HEK293 (cell line): ENCODE data around the gene NR4A3.

Experiments
- CTCF ChIA-PET: fragments of 350-600 bp; formaldehyde crosslinking; extraction: SDS; loops from one replicate; lab custom pipeline; 2021; ENCODE audit warnings: antibody characterized with exemption; lab: Yijun Ruan, JAX
- POLR2A ChIA-PET: fragments of 300-600 bp; formaldehyde crosslinking; extraction: SDS; loops from one replicate; lab custom pipeline; 2020; ENCODE audit warnings: antibody characterized with exemption, inconsistent platforms; lab: Yijun Ruan, JAX
- H3K27ac ChIP-seq: fragments of 200-500 bp; sonication (Bioruptor generic); 2 replicates; pipeline ENCODE4 v1.5.1; 2014; ENCODE audit warnings: low read depth, low read length, control low read depth, inconsistent platforms; ENCODE audit errors: extremely low read depth
- H3K36me3 ChIP-seq, 2 experiments: fragments of 200-500 bp in 1 of 2; sonication (Bioruptor generic) in 1 of 2; 1 replicate in 1 of 2; 2 replicates in 1 of 2; pipeline ENCODE4 v1.5.1; 2014 to 2017; ENCODE audit warnings: inconsistent platforms in 2 of 2, low read length in 2 of 2; ENCODE audit not compliant: control insufficient read depth in 2 of 2, insufficient read depth in 1 of 2
- H3K4me1 ChIP-seq: fragments of 200-500 bp; sonication (Bioruptor generic); 2 replicates; pipeline ENCODE4 v1.5.1; 2014; ENCODE audit warnings: mild to moderate bottlenecking, low read length, inconsistent platforms; ENCODE audit not compliant: control insufficient read depth, insufficient read depth
- H3K4me3 ChIP-seq: 2 replicates; pipeline ENCODE4 v1.5.1; 2011; ENCODE audit warnings: low read depth, mild to moderate bottlenecking, control low read depth, low read length, moderate library complexity
- H3K9me3 ChIP-seq: fragments of 200-500 bp; sonication (Bioruptor generic); 2 replicates; pipeline ENCODE4 v1.5.1; 2014; ENCODE audit warnings: low read depth, low read length, inconsistent platforms; ENCODE audit not compliant: control insufficient read depth, insufficient read depth
- BCL11A ChIP-seq: fragments of 450-650 bp; formaldehyde crosslinking; IDR thresholded peaks from 2 replicates; pipeline ENCODE4 v1.5.1; 2016; ENCODE audit warnings: low read depth, missing biosample characterization, missing genetic modification characterization
- FEZF1 ChIP-seq: fragments of 450-650 bp; formaldehyde crosslinking; IDR thresholded peaks from 2 replicates; pipeline ENCODE4 v1.5.1; 2016; ENCODE audit warnings: missing biosample characterization, missing genetic modification characterization
- GFI1B ChIP-seq: fragments of 450-650 bp; formaldehyde crosslinking; IDR thresholded peaks from 2 replicates; pipeline ENCODE4 v1.5.1; 2016; ENCODE audit warnings: missing biosample characterization, missing genetic modification characterization
- GLI2 ChIP-seq: fragments of 450-650 bp; formaldehyde crosslinking; IDR thresholded peaks from 2 replicates; pipeline ENCODE4; 2017; ENCODE audit warnings: missing biosample characterization, missing genetic modification characterization, low read depth, borderline replicate concordance
- KLF8 ChIP-seq: fragments of 450-650 bp; formaldehyde crosslinking; IDR thresholded peaks from 2 replicates; pipeline ENCODE4 v1.5.1; 2016; ENCODE audit warnings: missing biosample characterization, missing genetic modification characterization
- SCRT1 ChIP-seq: fragments of 450-650 bp; formaldehyde crosslinking; IDR thresholded peaks from 2 replicates; pipeline ENCODE4 v1.5.1; 2016; ENCODE audit warnings: missing biosample characterization, missing genetic modification characterization, borderline replicate concordance
- SCRT2 ChIP-seq: fragments of 450-650 bp; formaldehyde crosslinking; IDR thresholded peaks from 2 replicates; pipeline ENCODE4 v1.5.1; 2016; ENCODE audit warnings: missing biosample characterization, missing genetic modification characterization
- ZNF10 ChIP-seq: fragments of 450-650 bp; formaldehyde crosslinking; IDR thresholded peaks from 2 replicates; pipeline ENCODE4 v1.5.1; 2017; ENCODE audit warnings: missing biosample characterization, missing genetic modification characterization
- ZNF140 ChIP-seq: fragments of 450-650 bp; formaldehyde crosslinking; IDR thresholded peaks from 2 replicates; pipeline ENCODE4 v1.5.1; 2016; ENCODE audit warnings: missing biosample characterization, missing genetic modification characterization
- ZNF214 ChIP-seq: fragments of 450-650 bp; formaldehyde crosslinking; IDR thresholded peaks from 2 replicates; pipeline ENCODE4 v1.5.1; 2017; ENCODE audit warnings: missing biosample characterization, mild to moderate bottlenecking, missing genetic modification characterization, borderline replicate concordance
- ZNF23 ChIP-seq: fragments of 450-650 bp; formaldehyde crosslinking; IDR thresholded peaks from 2 replicates; pipeline ENCODE4 v1.5.1; 2016; ENCODE audit warnings: missing biosample characterization, missing genetic modification characterization, borderline replicate concordance
- ZNF335 ChIP-seq: fragments of 450-650 bp; formaldehyde crosslinking; conservative IDR thresholded peaks from 2 replicates; pipeline ENCODE4 v1.5.1; 2016; ENCODE audit warnings: missing biosample characterization, missing genetic modification characterization
- ZNF341 ChIP-seq: fragments of 450-650 bp; formaldehyde crosslinking; IDR thresholded peaks from 2 replicates; pipeline ENCODE4; 2016; ENCODE audit warnings: low read depth, missing biosample characterization, missing genetic modification characterization
- ZNF423 ChIP-seq: fragments of 450-650 bp; formaldehyde crosslinking; IDR thresholded peaks from 2 replicates; pipeline ENCODE4 v1.5.1; 2016; ENCODE audit warnings: missing biosample characterization, missing genetic modification characterization
- ZNF433 ChIP-seq: fragments of 450-650 bp; formaldehyde crosslinking; IDR thresholded peaks from 2 replicates; pipeline ENCODE4 v1.5.1; 2016; ENCODE audit warnings: missing biosample characterization, missing genetic modification characterization, low read depth
- ZNF600 ChIP-seq: fragments of 450-650 bp; formaldehyde crosslinking; IDR thresholded peaks from 2 replicates; pipeline ENCODE4 v1.5.1; 2016; ENCODE audit warnings: missing biosample characterization, missing genetic modification characterization
- ZSCAN16 ChIP-seq: fragments of 450-650 bp; formaldehyde crosslinking; IDR thresholded peaks from 2 replicates; pipeline ENCODE4 v1.5.1; 2016; ENCODE audit warnings: missing biosample characterization, missing genetic modification characterization
- TF ChIP-seq, protein P1 (sequence below): fragments of 450-650 bp; formaldehyde crosslinking; optimal IDR thresholded peaks from 2 replicates; pipeline ENCODE3; 2016; ENCODE audit warnings: missing biosample characterization, mild to moderate bottlenecking, missing genetic modification characterization
- TF ChIP-seq, protein P2 (sequence below): fragments of 450-650 bp; formaldehyde crosslinking; conservative IDR thresholded peaks from 2 replicates; pipeline ENCODE4 v1.5.1; 2016; ENCODE audit warnings: low read depth, missing biosample characterization, missing genetic modification characterization
- TF ChIP-seq, protein P3 (sequence below): sonication (generic); formaldehyde crosslinking; IDR thresholded peaks from 2 replicates; pipeline ENCODE4 v1.8.1; 2022; ENCODE audit warnings: mild to moderate bottlenecking, moderate library complexity, missing genetic modification reagents
- TF ChIP-seq, protein P4 (sequence below): fragments of 450-650 bp; IDR thresholded peaks from 2 replicates; pipeline ENCODE4 v1.5.1; 2018; ENCODE audit warnings: missing biosample characterization, mild to moderate bottlenecking, missing genetic modification characterization

NR4A3 gene

DNA sequence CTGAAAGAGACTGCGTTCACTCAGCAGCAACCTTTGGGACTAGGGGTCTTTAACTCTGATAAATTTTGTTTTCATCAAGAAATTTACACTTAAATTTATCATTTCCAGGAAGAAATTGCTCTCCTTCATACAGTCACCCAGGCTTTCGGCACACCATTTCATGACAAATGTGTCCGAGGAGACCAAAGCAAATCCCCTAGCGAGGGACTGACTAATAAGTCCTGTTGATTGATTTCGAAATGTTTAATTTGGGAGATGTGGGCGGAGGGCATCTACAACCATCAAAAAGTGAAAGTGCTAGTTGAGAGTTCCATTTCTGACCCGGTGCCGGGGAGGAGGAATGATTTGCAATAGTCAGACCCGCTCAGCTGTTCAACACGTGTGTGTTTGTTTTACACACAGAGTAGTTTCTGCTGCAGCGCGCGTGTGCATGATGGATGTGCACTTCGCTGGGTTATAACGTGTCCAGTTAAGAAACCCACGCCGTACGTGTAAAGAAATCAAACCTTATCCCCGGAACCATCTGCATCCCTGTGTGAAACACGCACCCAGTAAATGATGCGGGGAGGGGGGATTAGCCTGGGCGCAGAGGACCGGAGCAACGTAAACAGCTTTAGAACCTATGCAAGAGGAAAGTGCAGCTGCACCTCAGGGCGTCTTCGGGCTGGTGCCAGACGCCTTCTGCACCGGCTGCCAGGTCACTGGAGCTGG lies 845 bp upstream of the NR4A3 start:
- H3K36me3 ChIP-seq: no peaks in the 10 kb centered on the region
- peaks cover 3% of the 10 kb centered on the region; the same call in 1 of the 2 replicates for H3K4me1 ChIP-seq
- H3K4me3 ChIP-seq: peak overlapping the region; percentile 83
- POLR2A ChIA-PET: interaction anchor here (1.2 to 1.8 kb wide), 3 partner anchors 86 to 599 kb away, joined by 3 to 9 read pairs (median 6); partner anchors contain the start of genes ALG2 and SEC61B
- peak overlapping the region; percentile 41; the same call in 1 of the 2 replicates for H3K27ac ChIP-seq
- no peaks in the 10 kb centered on the region for H3K9me3 ChIP-seq
- CTCF ChIA-PET: interaction anchor here (1.4 kb wide), 1 partner anchor 508 kb away, joined by 3 read pairs; no protein-coding TSS in a partner anchor
- TF ChIP-seq, protein P1, sequence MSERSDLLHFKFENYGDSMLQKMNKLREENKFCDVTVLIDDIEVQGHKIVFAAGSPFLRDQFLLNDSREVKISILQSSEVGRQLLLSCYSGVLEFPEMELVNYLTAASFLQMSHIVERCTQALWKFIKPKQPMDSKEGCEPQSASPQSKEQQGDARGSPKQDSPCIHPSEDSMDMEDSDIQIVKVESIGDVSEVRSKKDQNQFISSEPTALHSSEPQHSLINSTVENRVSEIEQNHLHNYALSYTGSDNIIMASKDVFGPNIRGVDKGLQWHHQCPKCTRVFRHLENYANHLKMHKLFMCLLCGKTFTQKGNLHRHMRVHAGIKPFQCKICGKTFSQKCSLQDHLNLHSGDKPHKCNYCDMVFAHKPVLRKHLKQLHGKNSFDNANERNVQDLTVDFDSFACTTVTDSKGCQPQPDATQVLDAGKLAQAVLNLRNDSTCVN: no peak
- TF ChIP-seq ZNF600: 0 out of 2 replicates have a peak, but pooled peaks have one; percentile 10
- no peak for TF ChIP-seq ZNF214 (tag by site-specific recombination)
- TF ChIP-seq, protein P2, sequence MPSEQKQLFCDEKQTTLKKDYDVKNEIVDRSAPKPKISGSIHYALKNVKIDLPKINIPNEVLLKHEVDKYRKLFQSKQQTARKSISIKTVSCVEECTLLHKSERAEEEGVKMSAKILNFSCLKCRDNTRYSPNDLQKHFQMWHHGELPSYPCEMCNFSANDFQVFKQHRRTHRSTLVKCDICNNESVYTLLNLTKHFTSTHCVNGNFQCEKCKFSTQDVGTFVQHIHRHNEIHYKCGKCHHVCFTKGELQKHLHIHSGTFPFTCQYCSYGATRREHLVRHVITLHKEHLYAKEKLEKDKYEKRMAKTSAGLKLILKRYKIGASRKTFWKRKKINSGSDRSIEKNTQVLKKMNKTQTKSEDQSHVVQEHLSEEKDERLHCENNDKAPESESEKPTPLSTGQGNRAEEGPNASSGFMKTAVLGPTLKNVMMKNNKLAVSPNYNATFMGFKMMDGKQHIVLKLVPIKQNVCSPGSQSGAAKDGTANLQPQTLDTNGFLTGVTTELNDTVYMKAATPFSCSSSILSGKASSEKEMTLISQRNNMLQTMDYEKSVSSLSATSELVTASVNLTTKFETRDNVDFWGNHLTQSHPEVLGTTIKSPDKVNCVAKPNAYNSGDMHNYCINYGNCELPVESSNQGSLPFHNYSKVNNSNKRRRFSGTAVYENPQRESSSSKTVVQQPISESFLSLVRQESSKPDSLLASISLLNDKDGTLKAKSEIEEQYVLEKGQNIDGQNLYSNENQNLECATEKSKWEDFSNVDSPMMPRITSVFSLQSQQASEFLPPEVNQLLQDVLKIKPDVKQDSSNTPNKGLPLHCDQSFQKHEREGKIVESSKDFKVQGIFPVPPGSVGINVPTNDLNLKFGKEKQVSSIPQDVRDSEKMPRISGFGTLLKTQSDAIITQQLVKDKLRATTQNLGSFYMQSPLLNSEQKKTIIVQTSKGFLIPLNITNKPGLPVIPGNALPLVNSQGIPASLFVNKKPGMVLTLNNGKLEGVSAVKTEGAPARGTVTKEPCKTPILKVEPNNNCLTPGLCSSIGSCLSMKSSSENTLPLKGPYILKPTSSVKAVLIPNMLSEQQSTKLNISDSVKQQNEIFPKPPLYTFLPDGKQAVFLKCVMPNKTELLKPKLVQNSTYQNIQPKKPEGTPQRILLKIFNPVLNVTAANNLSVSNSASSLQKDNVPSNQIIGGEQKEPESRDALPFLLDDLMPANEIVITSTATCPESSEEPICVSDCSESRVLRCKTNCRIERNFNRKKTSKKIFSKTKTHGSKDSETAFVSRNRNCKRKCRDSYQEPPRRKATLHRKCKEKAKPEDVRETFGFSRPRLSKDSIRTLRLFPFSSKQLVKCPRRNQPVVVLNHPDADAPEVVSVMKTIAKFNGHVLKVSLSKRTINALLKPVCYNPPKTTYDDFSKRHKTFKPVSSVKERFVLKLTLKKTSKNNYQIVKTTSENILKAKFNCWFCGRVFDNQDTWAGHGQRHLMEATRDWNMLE: no peak
- TF ChIP-seq FEZF1 (tag by site-specific recombination): peak; percentile 74
- TF ChIP-seq ZNF10 (tag by site-specific recombination): no peak
- TF ChIP-seq, protein P3, sequence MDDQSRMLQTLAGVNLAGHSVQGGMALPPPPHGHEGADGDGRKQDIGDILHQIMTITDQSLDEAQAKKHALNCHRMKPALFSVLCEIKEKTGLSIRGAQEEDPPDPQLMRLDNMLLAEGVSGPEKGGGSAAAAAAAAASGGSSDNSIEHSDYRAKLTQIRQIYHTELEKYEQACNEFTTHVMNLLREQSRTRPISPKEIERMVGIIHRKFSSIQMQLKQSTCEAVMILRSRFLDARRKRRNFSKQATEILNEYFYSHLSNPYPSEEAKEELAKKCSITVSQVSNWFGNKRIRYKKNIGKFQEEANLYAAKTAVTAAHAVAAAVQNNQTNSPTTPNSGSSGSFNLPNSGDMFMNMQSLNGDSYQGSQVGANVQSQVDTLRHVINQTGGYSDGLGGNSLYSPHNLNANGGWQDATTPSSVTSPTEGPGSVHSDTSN (CRISPR knock-in tag): 0 out of 2 replicates have a peak, but pooled peaks have one; percentile 9
- TF ChIP-seq SCRT2: peak; percentile 94
- TF ChIP-seq ZNF140 (tag by site-specific recombination): no peak
- TF ChIP-seq, protein P4, sequence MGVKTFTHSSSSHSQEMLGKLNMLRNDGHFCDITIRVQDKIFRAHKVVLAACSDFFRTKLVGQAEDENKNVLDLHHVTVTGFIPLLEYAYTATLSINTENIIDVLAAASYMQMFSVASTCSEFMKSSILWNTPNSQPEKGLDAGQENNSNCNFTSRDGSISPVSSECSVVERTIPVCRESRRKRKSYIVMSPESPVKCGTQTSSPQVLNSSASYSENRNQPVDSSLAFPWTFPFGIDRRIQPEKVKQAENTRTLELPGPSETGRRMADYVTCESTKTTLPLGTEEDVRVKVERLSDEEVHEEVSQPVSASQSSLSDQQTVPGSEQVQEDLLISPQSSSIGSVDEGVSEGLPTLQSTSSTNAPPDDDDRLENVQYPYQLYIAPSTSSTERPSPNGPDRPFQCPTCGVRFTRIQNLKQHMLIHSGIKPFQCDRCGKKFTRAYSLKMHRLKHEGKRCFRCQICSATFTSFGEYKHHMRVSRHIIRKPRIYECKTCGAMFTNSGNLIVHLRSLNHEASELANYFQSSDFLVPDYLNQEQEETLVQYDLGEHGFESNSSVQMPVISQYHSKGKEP (tag by site-specific recombination): peak; percentile 21; the same call in 1 of the 2 replicates
- TF ChIP-seq ZNF335 (tag by site-specific recombination): 0 out of 2 replicates have a peak, but pooled peaks have one; percentile 7
- no peak for TF ChIP-seq GFI1B (tag by site-specific recombination)
- peak; percentile 22; the same call in 1 of the 2 replicates for TF ChIP-seq SCRT1 (tag by site-specific recombination)
- no peak for TF ChIP-seq GLI2 (tag by site-specific recombination)
- TF ChIP-seq ZNF23 (tag by site-specific recombination): no peak
- no peak for TF ChIP-seq KLF8 (tag by site-specific recombination)
- peak; percentile 40; the same call in 1 of the 2 replicates for TF ChIP-seq ZNF423
- TF ChIP-seq ZSCAN16: no peak
- TF ChIP-seq ZNF341: peak; percentile 81
- 0 out of 2 replicates have a peak, but pooled peaks have one; percentile 11 for TF ChIP-seq BCL11A
- TF ChIP-seq ZNF433 (tag by site-specific recombination): no peak
